DMS153 (cell line): ENCODE data around the gene TOE1.
"Not testable (repeated sequence)": the region's sequence is repeated elsewhere in the genome, so short reads cannot be mapped to it uniquely, and the experiment has no call there.

Source experiments
- DNase-seq: peaks from one replicate; lab custom pipeline; 2025; lab: John Stamatoyannopoulos, UW

The TOE1 gene

GRCh38 chr1:45339789-45340558 is at the start of gene TOE1, which contains the start of gene MUTYH:
TSS of gene TOE1 (plus strand) at chr1:45340170. CDS start at chr1:45340253, 83 bp downstream.
TSS of gene MUTYH (minus strand) at chr1:45340440. CDS start at chr1:45334505, 5,935 bp downstream.
- DNase-seq, result peak; percentile 94

- not testable (repeated sequence) for DNase-seq
Observed at GRCh38 chr1:45291002-45291401, 49.0 kb upstream of the TOE1 start.

GRCh38 chr1:45291716-45292115 is 48.3 kb upstream of the TOE1 start:
- no peak for DNase-seq

GRCh38 chr1:45297666-45298356 is 42.2 kb upstream of the TOE1 start:
- DNase-seq, result no peak

GRCh38 chr1:45299296-45299695 is 40.7 kb upstream of the TOE1 start:
- DNase-seq, result no peak

- peak; percentile 77 for DNase-seq
Observed at GRCh38 chr1:45299981-45300668, 39.8 kb upstream of the TOE1 start.

- DNase-seq, result no peak
Observed at GRCh38 chr1:45300669-45300997, 39.3 kb upstream of the TOE1 start.

- DNase-seq, result no peak
Observed at GRCh38 chr1:45302505-45303150, 37.3 kb upstream of the TOE1 start.

- DNase-seq, result peak; percentile 98
Observed at GRCh38 chr1:45303520-45304310, 36.3 kb upstream of the TOE1 start.

- DNase-seq, result peak; percentile 21
Observed at GRCh38 chr1:45304311-45305081, 35.5 kb upstream of the TOE1 start.

- no peak for DNase-seq
Observed at GRCh38 chr1:45305231-45305630, 34.7 kb upstream of the TOE1 start.

GRCh38 chr1:45306319-45306718 is 33.7 kb upstream of the TOE1 start:
- no peak for DNase-seq

- no peak for DNase-seq
Observed at GRCh38 chr1:45306905-45307304, 33.1 kb upstream of the TOE1 start.

- DNase-seq, result no peak
Observed at GRCh38 chr1:45314266-45314665, 25.7 kb upstream of the TOE1 start.

GRCh38 chr1:45317166-45317565 is 22.8 kb upstream of the TOE1 start:
- no peak for DNase-seq

GRCh38 chr1:45319761-45320160 is 20.2 kb upstream of the TOE1 start:
- DNase-seq, result no peak

- no peak for DNase-seq
Observed at GRCh38 chr1:45321444-45321843, 18.5 kb upstream of the TOE1 start.

- DNase-seq, result no peak
Observed at GRCh38 chr1:45322486-45323040, 17.4 kb upstream of the TOE1 start.

- DNase-seq, result no peak
Observed at GRCh38 chr1:45325851-45326506, 14.0 kb upstream of the TOE1 start.
